ENCODE data around the gene TRNP1.

- no peak for TF ChIP-seq CTCF (IDR thresholded peaks at IDR 0.05)
- no peak for TF ChIP-seq POLR2A (IDR thresholded peaks at IDR 0.05)
- no peak for TF ChIP-seq POLR2AphosphoS5 (IDR thresholded peaks at IDR 0.05; ENCODE audit: insufficient read depth in 1 of 2, low read depth in 1 of 2)
Observed at GRCh38 chr1:26959722-26960624, 33.5 kb upstream of the TRNP1 start, which contains the start of gene KDF1.
